ENCODE results near the gene S1PR4.

The S1PR4 gene

GRCh38 chr19:3192684-3193083, 14.1 kb downstream of the S1PR4 start:
- DNase-seq (ENCODE audit: low read depth): no peak
- H3K4me3 ChIP-seq (ENCODE audit: low read depth, low read length): no peak overlapping the region
- TF ChIP-seq CTCF (IDR thresholded peaks at IDR 0.05; ENCODE audit: low read depth, low read length): no peak
- TF ChIP-seq POLR2A (IDR thresholded peaks at IDR 0.05; ENCODE audit: extremely low read depth, insufficient read length): no peak
- TF ChIP-seq MYC (IDR thresholded peaks at IDR 0.05; ENCODE audit: low read depth, low read length): no peak
- TF ChIP-seq, protein P1, sequence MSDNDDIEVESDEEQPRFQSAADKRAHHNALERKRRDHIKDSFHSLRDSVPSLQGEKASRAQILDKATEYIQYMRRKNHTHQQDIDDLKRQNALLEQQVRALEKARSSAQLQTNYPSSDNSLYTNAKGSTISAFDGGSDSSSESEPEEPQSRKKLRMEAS (IDR thresholded peaks at IDR 0.05; ENCODE audit: low read depth, low read length): no peak

- TF ChIP-seq CTCF (IDR thresholded peaks at IDR 0.05; ENCODE audit: low read depth, low read length): no peak
- TF ChIP-seq, protein P1 (IDR thresholded peaks at IDR 0.05; ENCODE audit: low read depth, low read length): 0 out of 2 replicates have a peak, but pooled peaks have one; percentile 16
- H3K4me3 ChIP-seq (ENCODE audit: low read depth, low read length): no peak overlapping the region
Measured at GRCh38 chr19:3193256-3194105, 14.9 kb downstream of the S1PR4 start.

GRCh38 chr19:3194106-3195087, 15.8 kb downstream of the S1PR4 start:
- TF ChIP-seq CTCF (IDR thresholded peaks at IDR 0.05; ENCODE audit: low read depth, low read length) (no peak), POLR2A (IDR thresholded peaks at IDR 0.05; ENCODE audit: extremely low read depth, insufficient read length) (no peak), MYC (IDR thresholded peaks at IDR 0.05; ENCODE audit: low read depth, low read length) (no peak)
- TF ChIP-seq, protein P1 (IDR thresholded peaks at IDR 0.05; ENCODE audit: low read depth, low read length): no peak
- DNase-seq (ENCODE audit: low read depth): no peak

More at GRCh38 chr19:3193256-3194105, 14.9 kb downstream of the S1PR4 start:
- peak; percentile 79 for DNase-seq (ENCODE audit: low read depth)

GRCh38 chr19:3196064-3196932, 17.7 kb downstream of the S1PR4 start:
- TF ChIP-seq CTCF (IDR thresholded peaks at IDR 0.05; ENCODE audit: low read depth, low read length) (no peak), MYC (IDR thresholded peaks at IDR 0.05; ENCODE audit: low read depth, low read length) (no peak), POLR2A (IDR thresholded peaks at IDR 0.05; ENCODE audit: extremely low read depth, insufficient read length) (no peak)
- TF ChIP-seq, protein P1 (IDR thresholded peaks at IDR 0.05; ENCODE audit: low read depth, low read length): no peak
- H3K4me3 ChIP-seq (ENCODE audit: low read depth, low read length): no peak overlapping the region
- no peak for DNase-seq (ENCODE audit: low read depth)

More at GRCh38 chr19:3194106-3195087, 15.8 kb downstream of the S1PR4 start:
- no peak overlapping the region for H3K4me3 ChIP-seq (ENCODE audit: low read depth, low read length)

GRCh38 chr19:3196933-3197205, 18.3 kb downstream of the S1PR4 start:
- no peak for TF ChIP-seq POLR2A (IDR thresholded peaks at IDR 0.05; ENCODE audit: extremely low read depth, insufficient read length)
- TF ChIP-seq, protein P1 (IDR thresholded peaks at IDR 0.05; ENCODE audit: low read depth, low read length): no peak
- DNase-seq (ENCODE audit: low read depth): no peak
- H3K4me3 ChIP-seq (ENCODE audit: low read depth, low read length): no peak overlapping the region

Measured in NB4 (cell line).